Measurements from ENCODE around the gene SYT2.

Gene SYT2

GRCh38 chr1:202588503-202589189 is 121.6 kb downstream of the SYT2 start:
- no peak overlapping the region for H3K9ac ChIP-seq (ENCODE audit: low read depth, low read length, poor library complexity)
- peaks cover 17 to 21% of the 10 kb centered on the region in 2 donors for H3K4me1 ChIP-seq (ENCODE audit: control insufficient read depth in 2 of 2, insufficient read depth in 1 of 2, low read depth in 1 of 2, low read length in 2 of 2)
- no peak overlapping the region for H2BK15ac ChIP-seq (ENCODE audit: low read length)
- WGBS, 2 donors (ENCODE audit: extremely low coverage in 2 of 2, insufficient read length in 2 of 2, insufficient replicate concordance in 1 of 2): no CpG with 5 or more reads among the region's 4 CpGs
- no peak overlapping the region for H2AFZ ChIP-seq (ENCODE audit: low read length)
- H4K91ac ChIP-seq (ENCODE audit: low read depth, low read length, poor library complexity): no peak overlapping the region
- H3K9me3 ChIP-seq (replicated peaks in 1 of 2; ENCODE audit: control insufficient read depth in 2 of 2, insufficient read depth in 1 of 2, low read depth in 1 of 2, low read length in 2 of 2): no peaks in the 10 kb centered on the region
- DNase-seq (ENCODE audit: low spot score): no peak
- H3K4me3 ChIP-seq (ENCODE audit: low read length in 2 of 2): no peak overlapping the region
- H2AK5ac ChIP-seq (ENCODE audit: low read depth, low read length): no peak overlapping the region
- no peak overlapping the region for H3K14ac ChIP-seq (ENCODE audit: low read length)
- H3K4me2 ChIP-seq (ENCODE audit: insufficient read depth, low read length, poor library complexity, severe bottlenecking): no peak overlapping the region
- no peak overlapping the region for H3K18ac ChIP-seq (ENCODE audit: low read length)
- H4K8ac ChIP-seq (ENCODE audit: low read depth, low read length): no peak overlapping the region
- no peak overlapping the region for H2BK5ac ChIP-seq (ENCODE audit: low read length)
- H2BK120ac ChIP-seq (ENCODE audit: low read depth, low read length): no peak overlapping the region
- no peaks in the 10 kb centered on the region for H3K27me3 ChIP-seq (ENCODE audit: control insufficient read depth in 3 of 3, insufficient read depth in 3 of 3, low read depth in 1 of 3, low read length in 3 of 3)
- H3K36me3 ChIP-seq (replicated peaks in 1 of 2; ENCODE audit: control insufficient read depth in 2 of 2, insufficient read depth in 2 of 2, low read length in 2 of 2): no peaks in the 10 kb centered on the region
- H3K4ac ChIP-seq (ENCODE audit: low read length): no peak overlapping the region
- H3K27ac ChIP-seq (replicated peaks; ENCODE audit: low read length): no peak overlapping the region
- H2BK12ac ChIP-seq (ENCODE audit: low read length): no peak overlapping the region
- no peak overlapping the region for H3K23ac ChIP-seq (ENCODE audit: low read depth, low read length, poor library complexity)
- no peaks in the 10 kb centered on the region for H3K79me1 ChIP-seq (ENCODE audit: low read depth, low read length)

DNA sequence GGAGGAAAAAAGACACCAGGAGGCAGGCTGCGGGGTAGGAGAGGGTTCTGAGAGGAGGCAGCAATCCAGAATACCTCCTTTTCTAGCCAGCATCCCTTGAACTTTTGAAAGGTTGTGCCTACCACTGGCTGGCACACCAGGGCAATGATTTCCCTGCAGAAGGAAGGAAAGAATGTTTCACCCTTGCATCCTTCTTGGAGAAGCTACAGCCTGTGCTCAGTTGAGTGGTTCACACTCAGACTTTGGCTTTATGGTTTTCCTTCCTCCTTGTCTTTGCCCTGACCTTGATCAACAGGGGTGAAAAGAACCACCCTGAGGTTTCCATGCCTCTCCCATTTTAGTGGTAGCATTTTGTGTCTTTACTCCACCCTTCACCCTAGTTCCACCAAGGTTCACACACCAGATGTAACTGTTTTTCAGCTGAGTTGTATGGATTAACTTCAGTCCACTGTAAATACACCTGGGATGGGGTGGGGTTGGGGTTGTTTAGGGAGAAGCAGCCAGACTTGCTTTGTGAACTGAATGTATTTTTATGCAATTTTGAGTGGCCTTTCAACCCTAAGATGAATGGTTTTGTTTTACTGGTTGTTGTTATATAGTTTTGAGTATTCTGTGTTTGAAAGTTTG is 122.3 kb downstream of the SYT2 start:
- no peak overlapping the region for H3K9ac ChIP-seq (ENCODE audit: low read depth, low read length, poor library complexity)
- H3K4me2 ChIP-seq (ENCODE audit: insufficient read depth, low read length, poor library complexity, severe bottlenecking): no peak overlapping the region
- H3K79me1 ChIP-seq (ENCODE audit: low read depth, low read length): no peaks in the 10 kb centered on the region
- H4K91ac ChIP-seq (ENCODE audit: low read depth, low read length, poor library complexity): no peak overlapping the region
- H4K8ac ChIP-seq (ENCODE audit: low read depth, low read length): no peak overlapping the region
- H3K36me3 ChIP-seq (replicated peaks in 1 of 2; ENCODE audit: control insufficient read depth in 2 of 2, insufficient read depth in 2 of 2, low read length in 2 of 2): no peaks in the 10 kb centered on the region
- H3K23ac ChIP-seq (ENCODE audit: low read depth, low read length, poor library complexity): no peak overlapping the region
- H2AFZ ChIP-seq (ENCODE audit: low read length): no peak overlapping the region
- no peak overlapping the region for H2BK5ac ChIP-seq (ENCODE audit: low read length)
- no peaks in the 10 kb centered on the region for H3K9me3 ChIP-seq (replicated peaks in 1 of 2; ENCODE audit: control insufficient read depth in 2 of 2, insufficient read depth in 1 of 2, low read depth in 1 of 2, low read length in 2 of 2)
- H3K27me3 ChIP-seq (ENCODE audit: control insufficient read depth in 3 of 3, insufficient read depth in 3 of 3, low read depth in 1 of 3, low read length in 3 of 3): no peaks in the 10 kb centered on the region
- H2BK12ac ChIP-seq (ENCODE audit: low read length): no peak overlapping the region
- H3K18ac ChIP-seq (ENCODE audit: low read length): no peak overlapping the region
- no peak overlapping the region for H3K4me3 ChIP-seq (ENCODE audit: low read length in 2 of 2)
- H3K4ac ChIP-seq (ENCODE audit: low read length): no peak overlapping the region
- H3K14ac ChIP-seq (ENCODE audit: low read length): no peak overlapping the region
- H2BK120ac ChIP-seq (ENCODE audit: low read depth, low read length): no peak overlapping the region
- WGBS, 2 donors (ENCODE audit: extremely low coverage in 2 of 2, insufficient read length in 2 of 2, insufficient replicate concordance in 1 of 2): no CpG with 5 or more reads among the region's 1 CpG
- H2AK5ac ChIP-seq (ENCODE audit: low read depth, low read length): no peak overlapping the region
- H3K27ac ChIP-seq (replicated peaks; ENCODE audit: low read length): no peak overlapping the region
- peaks cover 17 to 21% of the 10 kb centered on the region in 2 donors for H3K4me1 ChIP-seq (ENCODE audit: control insufficient read depth in 2 of 2, insufficient read depth in 1 of 2, low read depth in 1 of 2, low read length in 2 of 2)
- H2BK15ac ChIP-seq (ENCODE audit: low read length): no peak overlapping the region
- DNase-seq (ENCODE audit: low spot score): no peak

GRCh38 chr1:202586871-202587270 is 123.4 kb downstream of the SYT2 start:
- Histone ChIP-seq H3K23ac (ENCODE audit: low read depth, low read length, poor library complexity) (no peak overlapping the region), H4K91ac (ENCODE audit: low read depth, low read length, poor library complexity) (no peak overlapping the region), H3K4me1 (ENCODE audit: control insufficient read depth in 2 of 2, insufficient read depth in 1 of 2, low read depth in 1 of 2, low read length in 2 of 2) (peaks cover 17 to 21% of the 10 kb centered on the region in 2 donors), H2BK15ac (ENCODE audit: low read length) (no peak overlapping the region), H2AK5ac (ENCODE audit: low read depth, low read length) (no peak overlapping the region), H3K36me3 (replicated peaks in 1 of 2; ENCODE audit: control insufficient read depth in 2 of 2, insufficient read depth in 2 of 2, low read length in 2 of 2) (no peaks in the 10 kb centered on the region), H2AFZ (ENCODE audit: low read length) (no peak overlapping the region), H2BK12ac (ENCODE audit: low read length) (no peak overlapping the region), H2BK5ac (ENCODE audit: low read length) (no peak overlapping the region), H3K4ac (ENCODE audit: low read length) (no peak overlapping the region), H3K4me3 (ENCODE audit: low read length in 2 of 2) (no peak overlapping the region), H2BK120ac (ENCODE audit: low read depth, low read length) (no peak overlapping the region), H3K27ac (replicated peaks; ENCODE audit: low read length) (no peak overlapping the region), H3K18ac (ENCODE audit: low read length) (no peak overlapping the region), H3K9me3 (replicated peaks in 1 of 2; ENCODE audit: control insufficient read depth in 2 of 2, insufficient read depth in 1 of 2, low read depth in 1 of 2, low read length in 2 of 2) (no peaks in the 10 kb centered on the region), H3K79me1 (ENCODE audit: low read depth, low read length) (no peaks in the 10 kb centered on the region), H3K14ac (ENCODE audit: low read length) (no peak overlapping the region), H3K27me3 (ENCODE audit: control insufficient read depth in 3 of 3, insufficient read depth in 3 of 3, low read depth in 1 of 3, low read length in 3 of 3) (no peaks in the 10 kb centered on the region), H3K9ac (ENCODE audit: low read depth, low read length, poor library complexity) (no peak overlapping the region), H4K8ac (ENCODE audit: low read depth, low read length) (no peak overlapping the region), H3K4me2 (ENCODE audit: insufficient read depth, low read length, poor library complexity, severe bottlenecking) (no peak overlapping the region)
- DNase-seq (ENCODE audit: low spot score): no peak
- no CpG with 5 or more reads among the region's 1 CpG for WGBS, 2 donors (ENCODE audit: extremely low coverage in 2 of 2, insufficient read length in 2 of 2, insufficient replicate concordance in 1 of 2)

- peaks cover 0 to under 1% of the 10 kb centered on the region in 2 donors for H3K36me3 ChIP-seq (replicated peaks in 1 of 2; ENCODE audit: control insufficient read depth in 2 of 2, insufficient read depth in 2 of 2, low read length in 2 of 2)
- H3K9me3 ChIP-seq (replicated peaks in 1 of 2; ENCODE audit: control insufficient read depth in 2 of 2, insufficient read depth in 1 of 2, low read depth in 1 of 2, low read length in 2 of 2): no peaks in the 10 kb centered on the region
- no peak overlapping the region for H2BK120ac ChIP-seq (ENCODE audit: low read depth, low read length)
- no peak overlapping the region for H2BK5ac ChIP-seq (ENCODE audit: low read length)
- no peak overlapping the region for H3K27ac ChIP-seq (replicated peaks; ENCODE audit: low read length)
- no peak overlapping the region for H3K23ac ChIP-seq (ENCODE audit: low read depth, low read length, poor library complexity)
- no CpG with 5 or more reads among the region's 4 CpGs for WGBS, 2 donors (ENCODE audit: extremely low coverage in 2 of 2, insufficient read length in 2 of 2, insufficient replicate concordance in 1 of 2)
- H3K4ac ChIP-seq (ENCODE audit: low read length): no peak overlapping the region
- no peak overlapping the region for H3K14ac ChIP-seq (ENCODE audit: low read length)
- no peak for DNase-seq (ENCODE audit: low spot score)
- no peak overlapping the region for H4K91ac ChIP-seq (ENCODE audit: low read depth, low read length, poor library complexity)
- H3K27me3 ChIP-seq (ENCODE audit: control insufficient read depth in 3 of 3, insufficient read depth in 3 of 3, low read depth in 1 of 3, low read length in 3 of 3): no peaks in the 10 kb centered on the region
- H2AK5ac ChIP-seq (ENCODE audit: low read depth, low read length): no peak overlapping the region
- H3K79me1 ChIP-seq (ENCODE audit: low read depth, low read length): no peaks in the 10 kb centered on the region
- no peak overlapping the region for H2BK15ac ChIP-seq (ENCODE audit: low read length)
- no peak overlapping the region for H3K9ac ChIP-seq (ENCODE audit: low read depth, low read length, poor library complexity)
- peaks cover 17 to 21% of the 10 kb centered on the region in 2 donors for H3K4me1 ChIP-seq (ENCODE audit: control insufficient read depth in 2 of 2, insufficient read depth in 1 of 2, low read depth in 1 of 2, low read length in 2 of 2)
- H4K8ac ChIP-seq (ENCODE audit: low read depth, low read length): no peak overlapping the region
- no peak overlapping the region for H2AFZ ChIP-seq (ENCODE audit: low read length)
- H3K4me3 ChIP-seq (ENCODE audit: low read length in 2 of 2): no peak overlapping the region
- no peak overlapping the region for H3K18ac ChIP-seq (ENCODE audit: low read length)
- no peak overlapping the region for H2BK12ac ChIP-seq (ENCODE audit: low read length)
- H3K4me2 ChIP-seq (ENCODE audit: insufficient read depth, low read length, poor library complexity, severe bottlenecking): no peak overlapping the region
Measured at GRCh38 chr1:202586018-202586821, 124.0 kb downstream of the SYT2 start.
